Omental fat pad (tissue), 4 donors: ENCODE measurements around the gene CNTLN. TPM values are rescaled to one million over a fixed set of nuclear protein-coding genes. Genes with fewer than 3 reads are reported as not detected.

Source experiments
- ATAC-seq: fragments of 150-250 bp; one replicate; pipeline ENCODE4 v1.9.1; 2016; ENCODE audit warnings: mild to moderate bottlenecking, moderate library complexity; ENCODE audit not compliant: low FRiP score
- DNase-seq: peaks from one replicate; pipeline ENCODE4 v3.0.0-alpha.2; 2019; ENCODE audit warnings: low spot score
- total RNA-seq, 4 donors: library from RNA; depleted of rRNA; stranded (reverse); fragments of >200 nt; gene quantifications; one replicate each; pipeline ENCODE4 v1.1.0, GENCODE V29; 2016
- TF ChIP-seq, protein P1 (sequence below), 3 donors: fragments of 450-650 bp; IDR thresholded peaks; one replicate each; pipeline ENCODE4 v1.5.1; 2016 to 2017; ENCODE audit warnings: antibody characterized with exemption in 3 of 3, mild to moderate bottlenecking in 3 of 3, moderate library complexity in 2 of 3

CNTLN gene, protein sequence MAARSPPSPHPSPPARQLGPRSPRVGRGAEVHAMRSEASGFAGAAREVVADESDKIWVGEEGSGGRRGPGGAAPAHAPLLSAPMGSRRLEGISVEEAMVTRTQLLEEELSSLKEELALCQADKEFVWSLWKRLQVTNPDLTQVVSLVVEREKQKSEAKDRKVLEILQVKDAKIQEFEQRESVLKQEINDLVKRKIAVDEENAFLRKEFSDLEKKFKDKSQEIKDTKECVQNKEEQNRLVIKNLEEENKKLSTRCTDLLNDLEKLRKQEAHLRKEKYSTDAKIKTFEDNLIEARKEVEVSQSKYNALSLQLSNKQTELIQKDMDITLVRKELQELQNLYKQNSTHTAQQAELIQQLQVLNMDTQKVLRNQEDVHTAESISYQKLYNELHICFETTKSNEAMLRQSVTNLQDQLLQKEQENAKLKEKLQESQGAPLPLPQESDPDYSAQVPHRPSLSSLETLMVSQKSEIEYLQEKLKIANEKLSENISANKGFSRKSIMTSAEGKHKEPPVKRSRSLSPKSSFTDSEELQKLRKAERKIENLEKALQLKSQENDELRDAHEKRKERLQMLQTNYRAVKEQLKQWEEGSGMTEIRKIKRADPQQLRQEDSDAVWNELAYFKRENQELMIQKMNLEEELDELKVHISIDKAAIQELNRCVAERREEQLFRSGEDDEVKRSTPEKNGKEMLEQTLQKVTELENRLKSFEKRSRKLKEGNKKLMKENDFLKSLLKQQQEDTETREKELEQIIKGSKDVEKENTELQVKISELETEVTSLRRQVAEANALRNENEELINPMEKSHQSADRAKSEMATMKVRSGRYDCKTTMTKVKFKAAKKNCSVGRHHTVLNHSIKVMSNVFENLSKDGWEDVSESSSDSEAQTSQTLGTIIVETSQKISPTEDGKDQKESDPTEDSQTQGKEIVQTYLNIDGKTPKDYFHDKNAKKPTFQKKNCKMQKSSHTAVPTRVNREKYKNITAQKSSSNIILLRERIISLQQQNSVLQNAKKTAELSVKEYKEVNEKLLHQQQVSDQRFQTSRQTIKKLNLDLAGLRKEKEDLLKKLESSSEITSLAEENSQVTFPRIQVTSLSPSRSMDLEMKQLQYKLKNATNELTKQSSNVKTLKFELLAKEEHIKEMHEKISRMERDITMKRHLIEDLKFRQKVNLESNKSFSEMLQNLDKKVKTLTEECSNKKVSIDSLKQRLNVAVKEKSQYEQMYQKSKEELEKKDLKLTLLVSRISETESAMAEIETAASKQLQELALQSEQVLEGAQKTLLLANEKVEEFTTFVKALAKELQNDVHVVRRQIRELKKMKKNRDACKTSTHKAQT (N-terminal part only)
- total RNA-seq: 10 to 100 TPM in 2 of 4 donors, 1 to 10 TPM in 2; 7.7 to 21.1 (median 13.0) TPM

DNA sequence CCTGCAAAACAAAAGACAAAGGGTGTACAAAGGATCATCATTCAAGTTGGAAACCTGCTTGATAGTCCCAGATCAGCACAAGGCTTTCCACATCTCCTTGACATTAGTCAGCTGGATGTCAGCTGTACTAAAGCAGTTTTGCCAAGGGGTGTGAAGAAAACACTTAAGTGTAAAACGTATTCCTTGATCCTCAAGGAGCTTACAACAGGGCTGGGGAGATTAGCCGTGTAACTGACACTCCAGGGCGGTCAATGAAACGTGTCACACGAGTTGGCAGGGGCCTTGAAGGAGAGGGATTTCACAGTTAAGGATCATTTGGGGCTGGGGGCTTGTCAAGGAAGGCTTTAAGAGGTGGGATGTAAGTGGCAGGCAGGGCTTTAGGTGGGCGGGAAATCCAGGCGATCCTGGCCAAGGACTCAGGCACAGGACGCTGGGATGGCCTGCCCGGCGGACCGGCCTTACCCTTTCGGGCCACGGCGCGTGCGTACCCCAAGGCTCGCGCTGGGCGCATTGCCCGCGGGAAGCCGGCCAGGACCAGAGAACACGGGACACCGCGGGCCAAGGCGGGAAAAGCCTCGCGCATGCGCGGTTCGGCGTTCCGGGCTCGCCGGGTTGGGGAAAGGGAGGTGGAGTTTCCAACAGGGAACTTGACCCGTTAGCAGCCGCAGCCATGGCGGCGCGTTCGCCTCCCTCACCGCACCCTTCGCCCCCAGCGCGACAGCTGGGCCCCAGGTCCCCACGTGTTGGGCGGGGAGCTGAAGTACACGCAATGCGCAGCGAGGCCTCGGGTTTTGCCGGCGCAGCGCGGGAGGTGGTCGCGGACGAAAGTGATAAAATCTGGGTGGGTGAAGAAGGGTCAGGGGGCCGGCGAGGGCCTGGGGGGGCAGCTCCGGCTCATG lies at the start of gene CNTLN:
Gene CNTLN, plus strand, starts transcription at position 645 of the 899 bp plus-strand sequence. Its CDS starts 26 bp downstream, at position 671.
- ATAC-seq (peak; percentile 93), DNase-seq (peak; percentile 77)
- TF ChIP-seq, protein P1, sequence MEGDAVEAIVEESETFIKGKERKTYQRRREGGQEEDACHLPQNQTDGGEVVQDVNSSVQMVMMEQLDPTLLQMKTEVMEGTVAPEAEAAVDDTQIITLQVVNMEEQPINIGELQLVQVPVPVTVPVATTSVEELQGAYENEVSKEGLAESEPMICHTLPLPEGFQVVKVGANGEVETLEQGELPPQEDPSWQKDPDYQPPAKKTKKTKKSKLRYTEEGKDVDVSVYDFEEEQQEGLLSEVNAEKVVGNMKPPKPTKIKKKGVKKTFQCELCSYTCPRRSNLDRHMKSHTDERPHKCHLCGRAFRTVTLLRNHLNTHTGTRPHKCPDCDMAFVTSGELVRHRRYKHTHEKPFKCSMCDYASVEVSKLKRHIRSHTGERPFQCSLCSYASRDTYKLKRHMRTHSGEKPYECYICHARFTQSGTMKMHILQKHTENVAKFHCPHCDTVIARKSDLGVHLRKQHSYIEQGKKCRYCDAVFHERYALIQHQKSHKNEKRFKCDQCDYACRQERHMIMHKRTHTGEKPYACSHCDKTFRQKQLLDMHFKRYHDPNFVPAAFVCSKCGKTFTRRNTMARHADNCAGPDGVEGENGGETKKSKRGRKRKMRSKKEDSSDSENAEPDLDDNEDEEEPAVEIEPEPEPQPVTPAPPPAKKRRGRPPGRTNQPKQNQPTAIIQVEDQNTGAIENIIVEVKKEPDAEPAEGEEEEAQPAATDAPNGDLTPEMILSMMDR (IDR thresholded peaks at IDR 0.05): no peak

DNA sequence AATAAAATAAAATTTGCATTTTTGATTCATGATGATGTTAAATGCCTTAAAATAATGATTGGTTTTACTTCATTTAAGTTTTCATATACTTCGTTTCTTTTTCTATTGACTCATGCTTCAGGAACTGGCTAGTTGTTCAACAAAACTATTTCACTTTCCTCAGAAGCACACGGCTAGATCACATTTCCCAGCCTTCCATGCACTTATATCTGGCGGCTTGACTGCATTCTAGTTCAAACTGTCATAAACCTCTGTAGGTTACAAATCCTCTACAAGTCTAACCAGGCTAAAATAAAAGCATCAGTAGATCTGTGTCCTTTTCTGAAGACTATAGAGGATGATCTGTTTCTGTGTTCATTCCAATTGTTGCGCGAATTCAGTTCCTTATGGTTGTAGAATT lies 46.3 kb upstream of the CNTLN start:
- TF ChIP-seq, protein P1 (IDR thresholded peaks at IDR 0.05): no peak
- no peak for ATAC-seq

DNA sequence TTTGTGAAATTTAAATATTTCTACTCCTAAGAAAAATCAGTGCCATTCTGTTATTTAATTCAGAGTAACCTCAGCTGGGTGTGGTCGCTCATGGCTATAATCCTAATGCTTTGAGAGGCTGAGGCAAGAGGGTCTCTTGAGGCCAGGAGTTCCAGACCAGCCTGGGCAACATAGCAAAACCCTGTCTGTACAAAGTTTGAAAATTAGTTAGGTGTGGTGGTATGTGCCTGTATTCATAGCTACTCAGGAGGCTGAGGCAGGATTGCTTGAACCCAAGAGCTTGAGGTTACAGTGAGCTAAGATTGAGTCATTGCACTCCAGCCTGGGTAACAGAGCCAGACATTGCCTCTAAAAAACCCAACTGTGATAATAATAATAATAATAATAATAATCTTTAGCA lies 44.8 kb upstream of the CNTLN start:
- no peak for ATAC-seq
- TF ChIP-seq, protein P1 (IDR thresholded peaks at IDR 0.05): no peak
- DNase-seq: no peak

More for the DNA sequence above, 46.3 kb upstream of the CNTLN start:
- DNase-seq: no peak

DNA sequence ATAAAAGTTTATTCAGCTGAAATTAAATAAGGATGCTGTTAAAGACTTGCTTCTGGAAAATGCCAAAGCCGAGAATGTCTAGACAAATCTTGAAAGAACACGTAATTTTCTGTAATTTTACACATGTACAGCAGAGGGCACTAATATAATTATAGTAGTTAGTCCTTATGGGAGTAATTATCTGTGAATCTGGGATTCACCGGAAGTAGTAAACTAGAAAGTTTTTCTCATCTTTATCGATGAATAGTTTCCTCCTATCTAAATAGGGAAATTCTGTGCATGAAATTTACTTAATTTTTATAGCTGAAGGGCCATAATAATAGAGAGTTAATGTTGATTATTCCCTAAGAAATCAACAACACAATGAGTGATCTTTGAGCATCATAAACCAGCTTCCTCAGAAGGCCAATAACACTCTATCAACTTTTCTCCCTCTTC lies 18.4 kb upstream of the CNTLN start:
- DNase-seq (no peak), ATAC-seq (no peak)
- TF ChIP-seq, protein P1 (IDR thresholded peaks at IDR 0.05): no peak

DNA sequence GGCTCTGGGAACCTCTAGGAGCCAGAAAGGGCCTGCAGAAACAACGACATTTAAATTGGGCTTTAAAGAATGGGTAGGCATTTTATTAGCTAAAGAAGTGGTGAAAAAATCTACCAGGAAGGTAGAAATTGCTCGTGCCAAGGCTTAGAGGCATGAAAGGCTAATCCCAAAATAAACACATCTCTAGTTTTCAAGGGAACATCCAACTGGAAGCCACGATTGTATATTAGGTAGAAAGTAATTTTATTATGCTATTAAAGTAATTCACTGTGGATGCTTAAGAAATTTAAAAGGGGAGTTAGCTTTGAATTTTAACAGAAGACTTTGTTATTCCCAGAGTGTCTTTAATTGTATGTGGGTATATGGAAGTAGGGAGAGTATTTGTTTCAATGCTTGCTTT lies 17.5 kb upstream of the CNTLN start:
- TF ChIP-seq, protein P1 (IDR thresholded peaks at IDR 0.05): no peak
- no peak for ATAC-seq
- DNase-seq: no peak
